Tibial nerve (tissue), 4 donors: ENCODE results near the gene LGALS9B. TPM values are rescaled to one million over a fixed set of nuclear protein-coding genes. Genes with fewer than 3 reads are reported as not detected.
"Not testable (repeated sequence)": the region's sequence is repeated elsewhere in the genome, so short reads cannot be mapped to it uniquely, and the experiment has no call there.

Experiments used
- DNase-seq, 2 donors: peaks; one replicate each; pipeline ENCODE4 v3.0.0-alpha.2; 2019; ENCODE audit warnings: low spot score in 2 of 2
- H3K27ac ChIP-seq, 4 donors: fragments of 200-600 bp; sonication (generic) in 3 of 4; one replicate each; pipeline ENCODE4 v1.5.1; 2017 to 2019; ENCODE audit warnings: mild to moderate bottlenecking in 1 of 4
- H3K27me3 ChIP-seq, 2 donors: fragments of 200-600 bp; sonication (generic) in 1 of 2; one replicate each; pipeline versions ENCODE4 v1.5.1 to v1.6.0; 2017 to 2019
- H3K36me3 ChIP-seq, 3 donors: fragments of 200-600 bp; sonication (generic); one replicate each; pipeline ENCODE4 v1.5.1; 2018 to 2019
- H3K4me1 ChIP-seq, 4 donors: fragments of 200-600 bp; sonication (generic) in 3 of 4; one replicate each; pipeline ENCODE4 v1.5.1; 2017 to 2019
- H3K4me3 ChIP-seq, 4 donors: fragments of 200-600 bp; sonication (generic) in 3 of 4; one replicate each; pipeline ENCODE4 v1.5.1; 2017 to 2019; ENCODE audit warnings: mild to moderate bottlenecking in 1 of 4, moderate library complexity in 1 of 4
- H3K9me3 ChIP-seq, 4 donors: fragments of 200-600 bp; sonication (generic) in 3 of 4; one replicate each; pipeline ENCODE4 v1.5.1; 2017 to 2019
- WGBS, 2 donors: methylation state at CpG; one replicate each; pipeline ENCODE4 v1.1.5; 2018; 5-methylcytosine and 5-hydroxymethylcytosine counted together
- total RNA-seq, 4 donors: library from RNA; depleted of rRNA; stranded (reverse); fragments of >200 nt; gene quantifications; one replicate each; pipeline ENCODE4 v1.1.0, GENCODE V29; 2016

LGALS9B gene
- total RNA-seq, 4 donors from 2014 or later: not detected

GRCh38 chr17:20457848-20458381 lies 9.4 kb downstream of the LGALS9B start:
- H3K27me3 ChIP-seq, H3K36me3 ChIP-seq, H3K4me3 ChIP-seq, H3K27ac ChIP-seq, H3K9me3 ChIP-seq, H3K4me1 ChIP-seq, DNase-seq: not testable (repeated sequence)
- WGBS, 2 donors: 49 to 74% methylated on average over 3 to 6 of the region's 10 CpGs

DNA sequence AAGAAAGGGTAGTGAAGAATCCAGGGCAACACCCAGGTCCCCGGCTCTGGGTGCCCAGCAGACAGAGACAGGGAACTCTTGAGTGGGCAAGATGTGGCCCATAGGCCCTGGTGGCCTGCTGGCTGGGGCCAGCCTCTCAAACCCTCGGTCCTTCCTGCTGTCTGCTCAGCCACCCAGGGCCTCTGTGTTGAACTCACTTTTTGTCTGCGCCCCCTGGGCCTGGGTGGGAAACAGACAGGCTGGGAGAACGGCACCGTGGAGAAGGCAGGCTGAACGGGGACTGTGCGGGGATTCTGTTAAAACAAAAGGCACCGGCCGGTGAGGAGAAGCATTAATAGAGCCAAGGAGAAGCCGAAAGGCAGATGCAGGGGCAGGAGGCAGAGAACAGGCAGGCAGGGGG lies 12.2 kb downstream of the LGALS9B start:
- WGBS, 2 donors: no CpG with 5 or more reads among the region's 10 CpGs
- not testable (repeated sequence) for H3K9me3 ChIP-seq, H3K27ac ChIP-seq, H3K36me3 ChIP-seq, H3K4me3 ChIP-seq, H3K27me3 ChIP-seq, H3K4me1 ChIP-seq, DNase-seq

- WGBS, 2 donors: 100% methylated on average over 1 of the region's 11 CpGs; no CpG with 5 or more reads in 1 of the 2 donors
- H3K4me3 ChIP-seq, H3K4me1 ChIP-seq, H3K9me3 ChIP-seq, H3K27ac ChIP-seq, H3K36me3 ChIP-seq, H3K27me3 ChIP-seq, DNase-seq: not testable (repeated sequence)
Observed at GRCh38 chr17:20453820-20454434, 13.4 kb downstream of the LGALS9B start.

DNA sequence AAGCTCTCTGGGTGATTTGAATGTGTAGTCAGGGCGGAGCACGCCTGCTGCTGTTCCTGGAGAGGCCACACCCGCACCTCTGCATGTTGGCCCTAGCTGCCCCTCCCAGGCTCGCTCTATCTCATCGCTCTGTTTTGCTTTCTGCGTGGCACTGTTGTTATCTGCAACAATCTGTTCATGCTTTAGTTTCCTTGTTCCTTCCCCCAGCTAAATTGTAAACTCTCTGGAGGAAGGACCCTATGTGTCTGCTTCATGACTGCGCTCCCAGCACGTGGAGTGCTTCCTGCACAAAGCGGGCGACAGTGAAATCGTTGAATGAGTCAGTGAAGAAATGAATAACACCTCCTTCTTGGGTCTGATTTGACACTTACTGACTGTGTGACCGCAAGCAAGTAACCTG lies 16.5 kb downstream of the LGALS9B start:
- not testable (repeated sequence) for H3K36me3 ChIP-seq, H3K4me1 ChIP-seq, H3K27me3 ChIP-seq, DNase-seq, H3K9me3 ChIP-seq, H3K27ac ChIP-seq, H3K4me3 ChIP-seq
- 51 to 61% methylated on average over 7 of the region's 12 CpGs for WGBS, 2 donors

DNA sequence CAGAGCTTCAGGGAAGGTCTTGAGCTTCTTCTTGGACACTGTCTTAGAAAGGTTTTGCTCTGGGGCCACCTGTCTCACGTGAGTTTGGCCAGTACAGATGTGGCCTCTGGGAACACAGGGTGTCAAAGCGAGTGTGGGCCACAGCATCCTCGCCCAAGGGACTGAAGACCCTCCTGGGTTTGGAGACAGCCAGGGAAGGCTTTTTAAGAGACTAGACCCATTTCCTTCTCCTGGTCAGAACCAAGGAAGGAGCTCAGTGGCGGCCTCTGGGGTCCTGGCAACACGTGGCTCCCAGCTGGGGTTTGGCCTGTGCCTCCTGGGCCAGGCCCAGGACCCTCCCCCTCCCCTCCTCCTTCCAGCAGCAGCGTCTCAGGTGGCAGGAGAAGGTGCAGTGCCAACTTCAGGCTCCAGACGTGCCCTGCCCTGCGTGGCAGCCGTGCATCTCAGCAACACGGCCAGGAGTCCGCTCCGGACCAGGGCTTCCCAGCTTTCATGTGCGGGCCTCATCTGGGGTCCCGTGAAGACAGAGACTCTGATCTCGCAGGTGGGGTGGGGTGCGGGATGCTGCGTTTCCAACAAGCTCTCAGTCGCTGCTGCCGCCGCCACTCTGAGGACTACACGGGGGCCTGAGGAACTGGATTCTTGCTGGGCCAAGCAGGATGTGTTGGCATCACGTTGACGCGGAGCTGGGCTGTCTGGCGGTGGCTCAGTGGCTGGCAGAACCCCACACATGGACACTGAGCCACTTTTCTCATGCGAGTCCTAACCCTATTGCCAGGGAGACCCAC lies 19.6 kb downstream of the LGALS9B start:
- DNase-seq, H3K27ac ChIP-seq, H3K27me3 ChIP-seq, H3K4me1 ChIP-seq, H3K36me3 ChIP-seq, H3K4me3 ChIP-seq, H3K9me3 ChIP-seq: not testable (repeated sequence)
- WGBS, 2 donors: 81 to 90% methylated on average over 4 to 23 of the region's 26 CpGs

- H3K4me3 ChIP-seq, H3K9me3 ChIP-seq, H3K36me3 ChIP-seq, DNase-seq, H3K27me3 ChIP-seq, H3K27ac ChIP-seq, H3K4me1 ChIP-seq: not testable (repeated sequence)
- WGBS, 2 donors: 59 to 61% methylated on average over 6 of the region's 6 CpGs
Observed at GRCh38 chr17:20446895-20447294, 20.4 kb downstream of the LGALS9B start.

DNA sequence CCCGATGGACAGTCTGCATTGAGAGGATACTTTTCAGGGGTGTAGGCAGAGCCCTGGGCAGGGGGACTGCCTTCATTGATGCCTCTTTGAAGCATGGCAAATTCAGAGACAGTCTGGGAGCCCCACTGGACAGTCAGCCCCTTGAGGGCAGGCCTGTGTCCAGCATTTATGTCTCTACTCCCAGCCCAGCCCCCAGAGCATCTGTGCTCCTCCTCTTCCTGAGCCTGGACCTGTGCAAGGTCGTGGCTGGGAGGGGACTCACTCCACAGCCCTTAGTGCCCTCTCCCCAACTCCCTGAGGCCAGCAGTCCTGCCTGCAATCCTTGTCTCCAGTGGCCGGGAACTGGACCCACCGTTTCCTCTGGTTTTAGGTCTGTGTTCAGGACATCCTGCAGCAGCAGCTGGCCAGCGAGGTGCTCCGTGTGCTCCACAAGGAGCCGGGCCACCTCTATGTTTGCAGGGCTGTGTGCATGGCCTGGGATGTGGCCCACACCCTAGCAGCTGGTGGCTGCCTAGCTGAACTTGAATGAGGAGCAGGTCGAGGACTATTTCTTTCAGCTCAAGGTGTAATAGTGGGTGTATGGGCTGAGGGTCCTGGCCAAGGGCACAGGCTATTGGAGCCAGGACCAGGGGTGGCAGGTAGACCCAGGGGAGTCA lies 22.6 kb downstream of the LGALS9B start:
- not testable (repeated sequence) for DNase-seq, H3K9me3 ChIP-seq, H3K27ac ChIP-seq, H3K4me1 ChIP-seq, H3K36me3 ChIP-seq, H3K4me3 ChIP-seq, H3K27me3 ChIP-seq
- 67% methylated on average over 1 of the region's 8 CpGs; no CpG with 5 or more reads in 1 of the 2 donors for WGBS, 2 donors

DNA sequence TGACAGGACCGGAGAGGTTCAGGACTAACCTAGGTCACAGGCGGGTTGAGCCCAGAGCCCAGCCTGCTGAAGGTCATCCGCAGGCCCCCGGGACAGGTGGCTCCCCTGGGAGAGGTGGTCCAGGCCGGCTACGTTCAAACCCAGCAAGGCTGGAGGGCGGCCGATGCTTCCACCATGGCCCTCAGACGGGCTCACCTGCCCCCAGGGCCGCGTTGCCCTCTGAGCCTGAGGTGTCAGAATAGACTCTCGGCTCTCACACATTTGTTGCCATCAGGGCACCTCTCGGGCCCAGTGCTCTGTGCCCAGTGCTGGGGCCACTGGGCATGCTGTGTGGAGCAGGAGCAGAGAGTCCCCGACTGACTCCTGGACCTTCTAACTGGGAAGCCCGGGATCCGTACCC lies 23.2 kb downstream of the LGALS9B start:
- H3K27me3 ChIP-seq, H3K27ac ChIP-seq, H3K4me3 ChIP-seq, DNase-seq, H3K9me3 ChIP-seq, H3K4me1 ChIP-seq, H3K36me3 ChIP-seq: not testable (repeated sequence)
- WGBS, 2 donors: 81 to 93% methylated on average over 5 to 6 of the region's 16 CpGs

DNA sequence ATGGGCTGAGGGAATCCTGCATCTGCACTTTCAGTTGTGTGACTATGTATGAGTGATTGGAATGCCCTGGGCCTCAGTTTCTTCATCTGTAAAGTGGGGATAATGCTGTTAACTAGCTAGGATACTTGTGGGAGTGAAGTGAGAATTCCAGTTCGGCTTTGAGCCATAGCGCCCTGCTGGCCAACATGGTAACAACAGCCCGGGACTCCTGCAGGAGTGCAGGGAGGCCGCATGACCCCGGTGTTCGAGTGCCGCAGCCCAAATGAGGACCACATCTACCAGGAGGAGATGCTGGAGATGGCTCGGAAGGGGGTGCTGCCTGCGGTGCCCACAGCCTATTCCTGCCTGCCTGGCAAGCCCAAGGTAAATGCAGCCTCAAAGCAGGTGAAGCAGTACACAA lies 23.7 kb downstream of the LGALS9B start:
- not testable (repeated sequence) for H3K27me3 ChIP-seq, H3K9me3 ChIP-seq, H3K36me3 ChIP-seq, H3K27ac ChIP-seq, DNase-seq, H3K4me1 ChIP-seq, H3K4me3 ChIP-seq
- no CpG with 5 or more reads among the region's 9 CpGs for WGBS, 2 donors

DNA sequence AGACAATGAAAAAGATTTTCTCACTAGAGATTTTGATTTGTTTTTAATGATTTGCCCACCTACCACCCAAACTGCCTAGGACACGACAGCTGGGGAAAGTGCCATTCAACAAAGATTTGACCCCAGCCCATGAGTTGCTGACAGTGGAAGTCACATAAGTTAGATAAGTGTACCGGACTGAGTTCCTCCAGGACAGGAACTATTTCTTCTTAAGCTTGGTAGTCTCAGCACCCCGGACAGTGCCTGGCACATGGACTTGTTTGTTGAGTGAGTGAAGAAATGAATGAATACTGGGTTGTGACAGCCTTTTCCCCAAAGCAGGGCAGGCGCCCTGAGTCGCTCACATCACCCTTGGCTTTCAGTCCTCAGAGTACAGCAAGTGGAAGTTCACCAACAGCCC lies 26.7 kb downstream of the LGALS9B start:
- not testable (repeated sequence) for H3K4me3 ChIP-seq, H3K27ac ChIP-seq, H3K9me3 ChIP-seq, H3K4me1 ChIP-seq, H3K36me3 ChIP-seq, H3K27me3 ChIP-seq, DNase-seq
- WGBS, 2 donors: 37 to 59% methylated on average over 2 to 3 of the region's 5 CpGs

DNA sequence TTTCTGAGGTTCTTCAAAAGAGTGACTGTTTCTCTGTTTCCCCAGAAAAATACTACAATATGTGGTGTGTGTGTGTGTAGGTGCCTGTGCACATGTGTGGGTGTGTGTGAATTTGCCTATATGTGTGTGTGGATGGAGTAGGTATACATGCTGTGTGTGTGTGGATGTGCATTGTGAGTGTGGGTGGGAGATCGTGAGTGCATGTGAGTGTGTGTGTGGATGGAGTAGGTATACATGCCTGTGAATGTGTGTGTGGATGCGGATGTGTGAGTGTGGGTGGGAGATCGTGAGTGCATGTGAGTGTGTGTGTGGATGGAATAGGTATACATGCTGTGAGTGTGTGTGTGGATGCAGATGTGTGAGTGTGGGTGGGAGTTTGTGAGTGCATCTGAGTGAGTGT lies 32.2 kb downstream of the LGALS9B start:
- not testable (repeated sequence) for H3K36me3 ChIP-seq, DNase-seq, H3K27me3 ChIP-seq, H3K4me3 ChIP-seq, H3K9me3 ChIP-seq, H3K27ac ChIP-seq, H3K4me1 ChIP-seq
- WGBS, 2 donors: 86 to 90% methylated on average over 3 of the region's 3 CpGs

GRCh38 chr17:20433382-20433781 lies 34.0 kb downstream of the LGALS9B start:
- DNase-seq, H3K27me3 ChIP-seq, H3K9me3 ChIP-seq, H3K4me3 ChIP-seq, H3K36me3 ChIP-seq, H3K4me1 ChIP-seq, H3K27ac ChIP-seq: not testable (repeated sequence)
- 86 to 92% methylated on average over 5 to 7 of the region's 8 CpGs for WGBS, 2 donors

DNA sequence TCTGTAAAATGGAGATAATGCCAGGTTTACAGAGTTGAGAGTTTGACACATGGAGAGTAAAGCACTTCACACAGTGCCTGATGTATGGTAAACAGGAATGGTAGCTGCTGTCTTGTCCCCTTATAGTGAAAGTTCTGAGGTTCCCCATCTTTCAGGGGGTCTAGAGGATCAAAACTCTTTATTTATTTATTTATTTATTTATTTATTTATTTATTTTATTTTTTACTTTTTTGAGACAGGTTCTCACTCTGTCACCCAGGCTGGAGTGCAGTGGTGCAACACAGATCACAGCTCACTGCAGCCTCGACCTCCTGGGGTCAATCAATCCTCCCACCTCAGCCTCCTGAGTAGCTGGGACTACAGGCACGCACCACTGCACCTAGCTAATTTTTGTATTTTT lies 40.1 kb downstream of the LGALS9B start:
- not testable (repeated sequence) for H3K9me3 ChIP-seq, H3K27me3 ChIP-seq, DNase-seq, H3K4me1 ChIP-seq, H3K36me3 ChIP-seq, H3K27ac ChIP-seq, H3K4me3 ChIP-seq
- WGBS, 2 donors: 91 to 98% methylated on average over 2 of the region's 2 CpGs
